K562 (cell line): ENCODE measurements around the gene RAP1GDS1. TPM values are rescaled to one million over a fixed set of nuclear protein-coding genes. Genes with fewer than 3 reads are reported as not detected.

Source experiments
- CBX8 ChIP-seq: fragments of 200-600 bp; sonication (generic); IDR thresholded peaks from 2 replicates; pipeline ENCODE4 v1.6.1; 2012; ENCODE audit warnings: borderline replicate concordance, mixed run types, low read depth, mild to moderate bottlenecking, moderate library complexity, mixed read lengths, low read length, control low read depth, inconsistent platforms; ENCODE audit not compliant: poor library complexity, severe bottlenecking; ENCODE audit errors: extremely low read depth
- CC2D1A ChIP-seq: fragments of 450-650 bp; IDR thresholded peaks from 2 replicates; pipeline ENCODE4 v1.6.1; 2017; ENCODE audit warnings: mild to moderate bottlenecking
- CHD1 ChIP-seq: fragments of 200-600 bp; sonication (generic); IDR thresholded peaks from one replicate; pipeline ENCODE4 v1.6.1; 2012; ENCODE audit warnings: mild to moderate bottlenecking, moderate library complexity, low read length, inconsistent platforms
- FOS ChIP-seq: IDR thresholded peaks from 3 replicates; pipeline ENCODE4 v1.6.1; 2011; ENCODE audit not compliant: insufficient read length; ENCODE audit errors: extremely low read depth
- FOSL1 ChIP-seq: fragments of 200-800 bp; sonication (Bioruptor generic); conservative IDR thresholded peaks from 2 replicates; pipeline ENCODE4 v1.6.1; 2016; ENCODE audit warnings: missing genetic modification characterization, missing compliant biosample characterization
- FOXJ2 ChIP-seq: fragments of 200-800 bp; sonication (Bioruptor generic); IDR thresholded peaks from 2 replicates; pipeline ENCODE4 v1.6.1; 2016; ENCODE audit warnings: missing genetic modification characterization, missing compliant biosample characterization
- HCFC1 ChIP-seq: IDR thresholded peaks from 2 replicates; pipeline ENCODE4 v1.6.1; 2012; ENCODE audit warnings: low read depth, low read length, improper control_type of control experiment
- HLTF ChIP-seq: fragments of 450-650 bp; IDR thresholded peaks from 2 replicates; pipeline ENCODE4 v1.6.1; 2016
- IRF2 ChIP-seq: sonication (generic); formaldehyde crosslinking; IDR thresholded peaks from 2 replicates; pipeline ENCODE4 v1.8.1; 2022; ENCODE audit warnings: mild to moderate bottlenecking, missing genetic modification reagents
- JUND ChIP-seq, 2 experiments: IDR thresholded peaks; 2 replicates in 1 of 2; 3 replicates in 1 of 2; pipeline ENCODE4 v1.6.1; 2011; ENCODE audit warnings: borderline replicate concordance in 2 of 2, low read depth in 2 of 2, low read length in 2 of 2, improper control_type of control experiment in 1 of 2, missing biosample characterization in 1 of 2, missing genetic modification characterization in 1 of 2, missing genetic modification reagents in 1 of 2
- KLF6 ChIP-seq: fragments of 250-450 bp; sonication (Bioruptor Pico); IDR thresholded peaks from 2 replicates; pipeline ENCODE4 v1.4.0; 2020; ENCODE audit warnings: mild to moderate bottlenecking, moderate library complexity, borderline replicate concordance
- MBD2 ChIP-seq: sonication (generic); IDR thresholded peaks from 2 replicates; pipeline ENCODE4 v1.6.1; 2016; ENCODE audit warnings: low read depth, borderline replicate concordance
- MTA2 ChIP-seq: fragments of 450-650 bp; IDR thresholded peaks from 2 replicates; pipeline ENCODE4 v1.6.1; 2016; ENCODE audit warnings: low read depth
- PHF8 ChIP-seq: fragments of 200-600 bp; sonication (generic); IDR thresholded peaks from 2 replicates; pipeline ENCODE4 v1.6.1; 2012; ENCODE audit warnings: mixed run types, mild to moderate bottlenecking, inconsistent platforms, low read length, moderate library complexity, borderline replicate concordance
- PKNOX1 ChIP-seq: fragments of 450-650 bp; IDR thresholded peaks from 2 replicates; pipeline ENCODE4 v1.6.1; 2016
- SOX6 ChIP-seq: fragments of 450-650 bp; IDR thresholded peaks from 2 replicates; pipeline ENCODE4 v1.6.1; 2014; ENCODE audit warnings: mild to moderate bottlenecking
- TRIM24 ChIP-seq, 2 experiments: fragments of 450-650 bp; IDR thresholded peaks; 2 replicates each; pipeline ENCODE4 v1.6.1; 2016
- UBTF ChIP-seq, 2 experiments: IDR thresholded peaks; 2 replicates each; pipeline ENCODE4 v1.6.1; 2012; ENCODE audit warnings: improper control_type of control experiment in 2 of 2, low read depth in 2 of 2, low read length in 2 of 2, borderline replicate concordance in 1 of 2
- ZBTB43 ChIP-seq: sonication (generic); formaldehyde crosslinking; IDR thresholded peaks from 2 replicates; pipeline ENCODE4 v1.8.0; 2023; ENCODE audit warnings: mild to moderate bottlenecking, missing genetic modification reagents
- ZC3H11A ChIP-seq: IDR thresholded peaks from 2 replicates; pipeline ENCODE4 v1.6.1; 2012; ENCODE audit warnings: low read depth, low read length, improper control_type of control experiment
- ZNF197 ChIP-seq: fragments of 200-800 bp; sonication (Bioruptor generic); IDR thresholded peaks from 2 replicates; pipeline ENCODE4 v1.6.1; 2016; ENCODE audit warnings: low read depth, missing genetic modification characterization, missing compliant biosample characterization
- ZNF280A ChIP-seq: fragments of 450-650 bp; IDR thresholded peaks from 2 replicates; pipeline ENCODE4 v1.6.1; 2018; ENCODE audit warnings: mild to moderate bottlenecking, low read depth; ENCODE audit not compliant: partially characterized antibody
- ZNF444 ChIP-seq: fragments of 250-450 bp; sonication (Bioruptor Pico); IDR thresholded peaks from 2 replicates; pipeline ENCODE4 v1.4.0; 2020; ENCODE audit warnings: mild to moderate bottlenecking, moderate library complexity
- ZNF764 ChIP-seq: fragments of 250-450 bp; sonication (Bioruptor Pico); IDR thresholded peaks from 2 replicates; pipeline ENCODE4 v1.4.0; 2020; ENCODE audit warnings: low read depth, mild to moderate bottlenecking, moderate library complexity
- ZNF77 ChIP-seq: fragments of 250-450 bp; sonication (Bioruptor Pico); IDR thresholded peaks from 2 replicates; pipeline ENCODE4 v1.5.0; 2020
- polyA plus RNA-seq, 8 experiments: library from polyadenylated mRNA; depleted of rRNA in 4 of 8; stranded (reverse) in 5 of 8; unstranded in 3 of 8; fragments of >200 nt; fragmentation: Nextera tagmentation in 2 of 8; fragmentation: Illumina TruSeq in 1 of 8; extraction: Ambion mirVana in 2 of 8; extraction: Trizol in 1 of 8; gene quantifications; 2 replicates each; pipeline versions ENCODE4 v1.2.1 to v1.2.3, GENCODE V29; 2011 to 2014; ENCODE audit warnings: inconsistent platforms in 1 of 8, missing spikeins in 1 of 8
- total RNA-seq, 7 experiments: library from RNA; depleted of rRNA in 6 of 7; stranded (reverse); fragments of >200 nt in 6 of 7; fragmentation: Illumina TruSeq in 2 of 7; extraction: Trizol in 2 of 7; gene quantifications; 2 replicates each; pipeline versions ENCODE4 v1.2.1 to v1.2.3, GENCODE V29; 2011 to 2021; ENCODE audit warnings: low replicate concordance in 1 of 7

The RAP1GDS1 gene
- total and polyA plus RNA-seq, 9 of the 15 experiments (the other 6 are each of a cell fraction or from before 2014, with no cell fraction given): 27.2 to 55.6 (median 31.5) TPM

GRCh38 chr4:98232202-98232601, 29.0 kb upstream of the RAP1GDS1 start (continued):
- TF ChIP-seq HCFC1: peak; percentile 85
- peak; percentile 84 to 88 for TF ChIP-seq TRIM24 (IDR thresholded peaks at IDR 0.05)
- no peak for TF ChIP-seq ZNF764 (CRISPR knock-in tag)
- no peak for TF ChIP-seq ZNF197 (CRISPR knock-in tag)
- TF ChIP-seq ZNF444 (CRISPR knock-in tag): no peak
- no peak for TF ChIP-seq PHF8
- TF ChIP-seq JUND (IDR thresholded peaks at IDR 0.05; ENCODE audit: borderline replicate concordance, low read depth, low read length): peak; percentile 86
- TF ChIP-seq JUND (tag; IDR thresholded peaks at IDR 0.05; ENCODE audit: borderline replicate concordance, low read depth, low read length): peak; percentile 82; the same call in 2 of the 3 replicates
- TF ChIP-seq ZC3H11A: no peak
- TF ChIP-seq CBX8: no peak
- TF ChIP-seq IRF2: no peak
- TF ChIP-seq ZNF280A: no peak
- no peak for TF ChIP-seq HLTF
- TF ChIP-seq ZNF77 (CRISPR knock-in tag): no peak
- TF ChIP-seq CHD1: no peak
- TF ChIP-seq SOX6: peak; percentile 53; the same call in 1 of the 2 replicates
- TF ChIP-seq FOXJ2 (tag): peak; percentile 53; the same call in 1 of the 2 replicates
- no peak for TF ChIP-seq KLF6 (CRISPR knock-in tag)
- no peak for TF ChIP-seq CC2D1A
- TF ChIP-seq MTA2: no peak
- peak; percentile 54 for TF ChIP-seq PKNOX1
- TF ChIP-seq ZBTB43 (CRISPR knock-in tag): no peak
- TF ChIP-seq UBTF (IDR thresholded peaks at IDR 0.05; ENCODE audit: borderline replicate concordance in 1 of 2, low read depth in 2 of 2, low read length in 2 of 2): no peak
- no peak for TF ChIP-seq MBD2
- peak; percentile 58 for TF ChIP-seq FOSL1
- no peak for TF ChIP-seq FOS
